Hair follicle dermal papilla cell (primary cell): ENCODE measurements around the gene BDKRB1. TPM values are rescaled to one million over a fixed set of nuclear protein-coding genes. Genes with fewer than 3 reads are reported as not detected.

Experiments used
- small RNA-seq: library from RNA; depleted of rRNA; stranded (forward); fragments of <200 nt; gene quantifications from one replicate; pipeline ENCODE3, GENCODE V24; 2012
- total RNA-seq: library from RNA; depleted of rRNA; stranded (reverse); fragments of >200 nt; gene quantifications from 2 replicates; pipeline ENCODE4 v1.2.3, GENCODE V29; 2012

The BDKRB1 gene
- 0.61 and 0.65 TPM in 2 replicates for total RNA-seq

DNA sequence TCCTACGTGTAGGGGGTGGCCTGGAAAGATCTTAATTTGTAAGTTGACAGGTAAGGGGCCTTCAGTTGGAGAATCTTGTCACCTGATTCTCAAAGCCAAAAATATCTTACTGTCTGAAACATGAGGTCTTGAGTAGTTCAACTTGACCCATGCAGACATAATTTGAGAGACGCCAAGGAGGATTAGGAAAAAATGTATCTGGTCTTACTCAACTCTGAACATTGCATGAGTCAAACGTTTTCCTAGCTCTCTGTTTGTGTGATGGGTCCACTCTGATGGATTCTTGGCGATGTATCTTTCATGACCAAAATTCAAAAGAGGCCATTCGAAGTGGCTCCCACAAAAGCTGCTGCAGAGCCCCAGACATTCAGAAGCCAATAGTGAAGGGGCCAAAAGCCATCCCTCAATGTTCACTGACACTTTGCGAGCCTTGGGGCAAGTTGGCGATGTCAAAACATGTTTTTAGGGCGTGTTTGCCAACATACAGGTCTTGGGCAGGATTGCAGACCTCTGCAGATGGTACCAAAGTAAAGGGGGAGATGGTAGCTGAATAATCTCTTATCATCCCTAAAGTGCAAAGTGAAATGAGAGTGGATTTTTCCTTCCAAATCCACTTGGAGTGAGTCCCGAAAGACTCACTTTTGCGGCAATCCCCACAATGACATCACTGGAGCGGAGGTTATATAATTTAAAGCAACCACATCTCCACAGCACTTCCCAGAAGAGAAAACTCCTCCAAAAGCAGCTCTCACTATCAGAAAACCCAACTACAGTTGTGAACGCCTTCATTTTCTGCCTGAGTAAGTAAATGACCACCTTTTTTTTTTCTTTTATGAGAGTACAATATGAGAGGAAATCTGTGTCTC, at the start of gene BDKRB1:
Gene BDKRB1, plus strand, starts transcription at position 710 of the 866 bp plus-strand sequence. CDS start 7,473 bp downstream, outside the sequence.

Small RNA genes within 50 kb of the gene (small RNA-seq; reads per million reads assigned to genes)
- gene CKS1BP1: not detected

Other genes with a start within 250 kb of the BDKRB1 start
- 28.4 and 32.3 TPM in 2 replicates for gene C14orf132, start 216.8 kb upstream of the BDKRB1 start, total RNA-seq
- gene BDKRB2, start 51.4 kb upstream of the BDKRB1 start, total RNA-seq: 3.5 and 21.3 TPM in 2 replicates
- 31.0 and 36.7 TPM in 2 replicates for gene ATG2B, start 107.1 kb downstream of the BDKRB1 start, total RNA-seq
- gene GSKIP, start 107.3 kb downstream of the BDKRB1 start, total RNA-seq: 21.9 and 22.9 TPM in 2 replicates
- gene AK7, start 135.9 kb downstream of the BDKRB1 start, total RNA-seq: 1.6 and 3.2 TPM in 2 replicates
- gene PAPOLA, start 246.2 kb downstream of the BDKRB1 start, total RNA-seq: 89.9 and 124 TPM in 2 replicates